ENCODE results near the gene SYK.

The SYK gene

GRCh38 chr9:90904706-90905478 is 103.3 kb downstream of the SYK start:
- TF ChIP-seq, protein P1, sequence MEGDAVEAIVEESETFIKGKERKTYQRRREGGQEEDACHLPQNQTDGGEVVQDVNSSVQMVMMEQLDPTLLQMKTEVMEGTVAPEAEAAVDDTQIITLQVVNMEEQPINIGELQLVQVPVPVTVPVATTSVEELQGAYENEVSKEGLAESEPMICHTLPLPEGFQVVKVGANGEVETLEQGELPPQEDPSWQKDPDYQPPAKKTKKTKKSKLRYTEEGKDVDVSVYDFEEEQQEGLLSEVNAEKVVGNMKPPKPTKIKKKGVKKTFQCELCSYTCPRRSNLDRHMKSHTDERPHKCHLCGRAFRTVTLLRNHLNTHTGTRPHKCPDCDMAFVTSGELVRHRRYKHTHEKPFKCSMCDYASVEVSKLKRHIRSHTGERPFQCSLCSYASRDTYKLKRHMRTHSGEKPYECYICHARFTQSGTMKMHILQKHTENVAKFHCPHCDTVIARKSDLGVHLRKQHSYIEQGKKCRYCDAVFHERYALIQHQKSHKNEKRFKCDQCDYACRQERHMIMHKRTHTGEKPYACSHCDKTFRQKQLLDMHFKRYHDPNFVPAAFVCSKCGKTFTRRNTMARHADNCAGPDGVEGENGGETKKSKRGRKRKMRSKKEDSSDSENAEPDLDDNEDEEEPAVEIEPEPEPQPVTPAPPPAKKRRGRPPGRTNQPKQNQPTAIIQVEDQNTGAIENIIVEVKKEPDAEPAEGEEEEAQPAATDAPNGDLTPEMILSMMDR (IDR thresholded peaks at IDR 0.05; ENCODE audit: low read depth, low read length): no peak
- DNase-seq: no peak

DNA sequence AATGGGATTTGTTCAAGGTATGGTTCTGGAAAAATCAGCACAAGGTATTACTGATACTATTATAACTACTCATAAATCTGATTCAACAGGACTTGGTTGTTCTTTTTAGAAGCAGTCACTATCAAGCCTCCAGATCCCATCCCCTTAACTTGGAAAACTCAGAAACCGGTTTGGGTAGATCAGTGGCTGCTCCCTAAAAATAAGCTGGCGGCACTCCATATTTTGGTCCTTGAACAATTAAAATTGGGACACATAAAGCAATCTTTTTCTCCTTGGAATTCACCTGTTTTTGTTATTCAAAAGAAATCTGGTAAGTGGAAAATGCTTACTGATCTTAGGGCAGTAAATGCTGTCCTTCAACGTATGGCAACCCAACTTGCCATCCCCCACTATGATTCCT is 104.2 kb downstream of the SYK start:
- H3K36me3 ChIP-seq: peaks cover 8% of the 10 kb centered on the region
- H3K27ac ChIP-seq: no peak overlapping the region
- H3K9me3 ChIP-seq (ENCODE audit: severe bottlenecking): no peaks in the 10 kb centered on the region
- no peak overlapping the region for H3K4me3 ChIP-seq (ENCODE audit: low read depth, low read length)
- no peaks in the 10 kb centered on the region for H3K27me3 ChIP-seq (ENCODE audit: insufficient read depth, low read depth, severe bottlenecking)
- TF ChIP-seq, protein P1 (IDR thresholded peaks at IDR 0.05; ENCODE audit: low read depth, low read length): no peak
- DNase-seq: no peak

More at GRCh38 chr9:90904706-90905478, 103.3 kb downstream of the SYK start:
- Histone ChIP-seq H3K36me3 (peaks cover 8% of the 10 kb centered on the region), H3K27me3 (ENCODE audit: insufficient read depth, low read depth, severe bottlenecking) (no peaks in the 10 kb centered on the region), H3K9me3 (ENCODE audit: severe bottlenecking) (no peaks in the 10 kb centered on the region), H3K4me3 (ENCODE audit: low read depth, low read length) (no peak overlapping the region), H3K27ac (no peak overlapping the region)

DNA sequence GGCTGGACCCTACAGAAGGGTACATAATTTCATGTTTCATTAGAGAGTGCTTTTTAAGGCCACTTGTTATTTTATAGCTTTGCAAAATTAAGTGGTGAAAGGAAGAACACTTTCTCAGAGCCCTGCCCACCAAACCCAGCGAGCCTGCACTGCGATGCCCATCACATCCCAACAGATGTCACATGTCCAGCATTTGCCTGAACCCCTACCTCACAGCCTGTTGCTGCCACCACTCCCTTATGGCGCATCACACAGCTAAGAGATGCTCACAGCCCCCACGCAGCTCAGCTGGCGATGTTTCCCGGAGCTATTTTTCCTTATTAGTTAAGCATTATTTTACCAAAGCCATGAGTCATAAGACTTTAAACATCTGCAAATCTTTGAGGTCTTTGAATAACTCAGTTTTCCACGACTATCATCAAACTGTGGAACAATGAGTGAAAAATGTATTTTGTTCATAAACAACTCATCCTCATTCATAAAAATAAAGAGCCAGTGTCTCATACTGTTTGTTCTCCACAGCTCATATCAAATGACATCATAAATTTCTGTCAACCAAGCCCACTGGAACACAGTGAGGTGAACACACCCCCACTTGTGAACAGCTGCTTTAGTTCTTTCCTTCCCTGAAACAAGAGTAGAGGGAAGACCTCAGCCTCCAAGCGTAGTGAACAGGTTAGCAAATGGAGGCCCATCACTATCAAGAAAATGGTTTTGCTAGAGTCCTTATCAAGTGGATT is 104.9 kb downstream of the SYK start:
- no peaks in the 10 kb centered on the region for H3K27me3 ChIP-seq (ENCODE audit: insufficient read depth, low read depth, severe bottlenecking)

GRCh38 chr9:90907056-90907445 is 105.4 kb downstream of the SYK start:
- no peak for DNase-seq
- TF ChIP-seq, protein P1 (IDR thresholded peaks at IDR 0.05; ENCODE audit: low read depth, low read length): no peak
- Histone ChIP-seq H3K27me3 (ENCODE audit: insufficient read depth, low read depth, severe bottlenecking) (no peaks in the 10 kb centered on the region), H3K9me3 (ENCODE audit: severe bottlenecking) (no peaks in the 10 kb centered on the region), H3K27ac (no peak overlapping the region), H3K4me3 (ENCODE audit: low read depth, low read length) (no peak overlapping the region), H3K36me3 (peaks cover 4% of the 10 kb centered on the region; the same call in 1 of the 2 replicates)

More for the DNA sequence above, 104.9 kb downstream of the SYK start:
- Histone ChIP-seq H3K36me3 (peaks cover 4% of the 10 kb centered on the region), H3K27ac (no peak overlapping the region), H3K9me3 (ENCODE audit: severe bottlenecking) (no peaks in the 10 kb centered on the region), H3K4me3 (ENCODE audit: low read depth, low read length) (no peak overlapping the region)
- TF ChIP-seq, protein P1 (IDR thresholded peaks at IDR 0.05; ENCODE audit: low read depth, low read length): no peak
- DNase-seq: no peak

- Histone ChIP-seq H3K36me3 (no peaks in the 10 kb centered on the region; the same call in 1 of the 2 replicates), H3K9me3 (ENCODE audit: severe bottlenecking) (no peaks in the 10 kb centered on the region), H3K4me3 (ENCODE audit: low read depth, low read length) (no peak overlapping the region), H3K27ac (no peak overlapping the region), H3K27me3 (ENCODE audit: insufficient read depth, low read depth, severe bottlenecking) (no peaks in the 10 kb centered on the region)
- TF ChIP-seq, protein P1 (IDR thresholded peaks at IDR 0.05; ENCODE audit: low read depth, low read length): no peak
- no peak for DNase-seq
Measured at GRCh38 chr9:90907790-90908189, 106.2 kb downstream of the SYK start.

Data from WERI-Rb-1 (cell line).